ENCODE measurements around the gene TAF1. TPM values are rescaled to one million over a fixed set of nuclear protein-coding genes. Genes with fewer than 3 reads are reported as not detected.
"Not testable (repeated sequence)": the region's sequence is repeated elsewhere in the genome, so short reads cannot be mapped to it uniquely, and the experiment has no call there.

The TAF1 gene
- total and polyA plus RNA-seq, 2 donors (not counting 3 experiments of a cell fraction or from before 2014, with no cell fraction given), result 8.2 to 41.0 TPM

DNA sequence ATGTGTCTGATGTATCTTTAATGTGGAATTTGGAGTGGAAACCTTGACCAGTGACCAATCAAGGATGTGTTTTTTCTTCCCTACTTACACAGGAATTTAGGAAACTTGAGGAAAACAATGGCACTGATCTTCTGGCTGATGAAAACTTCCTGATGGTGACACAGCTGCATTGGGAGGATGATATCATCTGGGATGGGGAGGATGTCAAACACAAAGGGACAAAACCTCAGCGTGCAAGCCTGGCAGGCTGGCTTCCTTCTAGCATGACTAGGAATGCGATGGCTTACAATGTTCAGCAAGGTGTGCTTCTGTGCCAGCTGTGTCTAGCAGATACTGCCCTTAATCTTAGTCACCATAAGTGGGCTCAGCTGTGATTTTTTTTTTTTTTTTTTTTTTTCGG is 12.6 kb downstream of the TAF1 start:
- BruUV-seq (replicated peaks), result no TSS peak
- H3K9me3 ChIP-seq (replicated peaks; ENCODE audit: control insufficient read depth, insufficient read depth, low read length), result no peaks in the 10 kb centered on the region
- H3K27ac ChIP-seq (ENCODE audit: insufficient read depth, low read depth, low read length), result peak overlapping the region; percentile 95
- H3K79me2 ChIP-seq (ENCODE audit: control insufficient read depth, insufficient read depth, low read length), result no peaks in the 10 kb centered on the region
- H2AFZ ChIP-seq (ENCODE audit: low read depth, low read length), result no peak overlapping the region
- DNase-seq (ENCODE audit: low read depth, low spot score), result peak; percentile 68
- H4K20me1 ChIP-seq (replicated peaks; ENCODE audit: control insufficient read depth, extremely low read depth, insufficient read depth, low read length), result no peaks in the 10 kb centered on the region
- TF ChIP-seq JUN (IDR thresholded peaks at IDR 0.05; ENCODE audit: borderline replicate concordance, insufficient read depth, insufficient read length, low read depth) (peak; percentile 86), GATA2 (IDR thresholded peaks at IDR 0.05; ENCODE audit: insufficient read depth, insufficient read length, low read depth, low read length) (peak; percentile 60), EZH2 (IDR thresholded peaks at IDR 0.05; ENCODE audit: borderline replicate concordance, low read depth, low read length, severe bottlenecking) (no peak), FOS (IDR thresholded peaks at IDR 0.05; ENCODE audit: borderline replicate concordance, insufficient read depth, low read length) (peak; percentile 17), POLR2A (IDR thresholded peaks at IDR 0.05; ENCODE audit: low read depth, low read length) (no peak), POLR2AphosphoS5 (IDR thresholded peaks at IDR 0.05; ENCODE audit: insufficient read depth, low read depth, low read length) (peak; percentile 32)
- peak overlapping the region; percentile 34 for H3K9ac ChIP-seq (replicated peaks; ENCODE audit: extremely low read depth, insufficient read depth, low read length)
- dilution Hi-C loops (cut with MboI; ENCODE audit: extremely low pct_ligation_motif_present, low sequenced_read_pairs) (no loop called here), intact Hi-C loops (cut with micrococcal nuclease) (loop anchor here (1.0 kb wide), 1 partner anchor 12 kb away; the partner anchor contains the start of gene TAF1)
- POLR2A ChIA-PET, result interaction anchor here (1.3 kb wide), 1 partner anchor 13 kb away, joined by 8 read pairs; the partner anchor contains the start of gene TAF1
- no peaks in the 10 kb centered on the region for H3K9me1 ChIP-seq (replicated peaks; ENCODE audit: control insufficient read depth, extremely low read depth, insufficient read depth, low read length)
- H3K36me3 ChIP-seq (ENCODE audit: control insufficient read depth in 2 of 2, extremely low read depth in 1 of 2, insufficient read depth in 2 of 2, low read length in 2 of 2), result peaks cover 8 to 14% of the 10 kb centered on the region in 2 experiments
- peaks cover 10% of the 10 kb centered on the region for H3K4me1 ChIP-seq (ENCODE audit: control insufficient read depth, extremely low read depth, insufficient read depth, low read length)
- no peaks in the 10 kb centered on the region for H3K27me3 ChIP-seq (ENCODE audit: control insufficient read depth in 2 of 2, insufficient read depth in 2 of 2, low read length in 2 of 2)
- peak; percentile 90 for FAIRE-seq
- no peak overlapping the region for H3K4me2 ChIP-seq (ENCODE audit: insufficient read depth, low read length)
- CTCF ChIA-PET, result interaction anchor here (1.0 kb wide), 1 partner anchor 76 kb away, joined by 3 read pairs; no protein-coding TSS in a partner anchor
- no peak overlapping the region for H3K4me3 ChIP-seq (replicated peaks in 1 of 3; ENCODE audit: insufficient read depth in 1 of 3, low read depth in 1 of 3, low read length in 3 of 3)

DNA sequence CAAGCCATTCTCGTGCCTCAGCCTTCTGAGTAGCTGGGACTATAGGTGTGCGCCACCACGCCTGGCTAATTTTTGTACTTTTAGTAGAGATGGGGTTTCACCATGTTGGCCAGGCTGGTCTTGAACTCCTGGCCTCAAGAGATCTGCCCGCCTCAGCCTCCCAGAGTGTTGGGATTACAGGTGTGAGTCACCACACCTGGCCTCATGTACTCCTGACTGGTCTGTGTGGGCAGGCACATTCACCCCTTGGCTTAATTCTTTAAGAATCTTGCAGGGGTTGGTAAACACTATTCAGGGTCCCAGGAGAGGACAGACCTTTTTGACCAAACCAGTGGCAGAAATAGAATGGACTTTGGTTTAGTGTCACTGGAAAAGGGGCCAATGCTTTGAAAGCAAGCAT is 25.6 kb downstream of the TAF1 start:
- H3K27me3 ChIP-seq (ENCODE audit: control insufficient read depth in 2 of 2, insufficient read depth in 2 of 2, low read length in 2 of 2); dilution Hi-C loops (cut with MboI; ENCODE audit: extremely low pct_ligation_motif_present, low sequenced_read_pairs); H3K4me3 ChIP-seq (replicated peaks in 1 of 3; ENCODE audit: insufficient read depth in 1 of 3, low read depth in 1 of 3, low read length in 3 of 3); intact Hi-C loops (cut with micrococcal nuclease); FAIRE-seq; H3K4me2 ChIP-seq (ENCODE audit: insufficient read depth, low read length); H2AFZ ChIP-seq (ENCODE audit: low read depth, low read length); H4K20me1 ChIP-seq (replicated peaks; ENCODE audit: control insufficient read depth, extremely low read depth, insufficient read depth, low read length); H3K9ac ChIP-seq (replicated peaks; ENCODE audit: extremely low read depth, insufficient read depth, low read length); DNase-seq (ENCODE audit: low read depth, low spot score); H3K27ac ChIP-seq (ENCODE audit: insufficient read depth, low read depth, low read length); H3K4me1 ChIP-seq (ENCODE audit: control insufficient read depth, extremely low read depth, insufficient read depth, low read length); BruUV-seq (replicated peaks); H3K9me3 ChIP-seq (replicated peaks; ENCODE audit: control insufficient read depth, insufficient read depth, low read length); H3K9me1 ChIP-seq (replicated peaks; ENCODE audit: control insufficient read depth, extremely low read depth, insufficient read depth, low read length); H3K79me2 ChIP-seq (ENCODE audit: control insufficient read depth, insufficient read depth, low read length); POLR2A ChIA-PET; CTCF ChIA-PET: not testable (repeated sequence)
- peaks cover 10% of the 10 kb centered on the region in 2 experiments for H3K36me3 ChIP-seq (ENCODE audit: control insufficient read depth in 2 of 2, extremely low read depth in 1 of 2, insufficient read depth in 2 of 2, low read length in 2 of 2)
